ENCODE results near the gene CTNNA3.

DNA sequence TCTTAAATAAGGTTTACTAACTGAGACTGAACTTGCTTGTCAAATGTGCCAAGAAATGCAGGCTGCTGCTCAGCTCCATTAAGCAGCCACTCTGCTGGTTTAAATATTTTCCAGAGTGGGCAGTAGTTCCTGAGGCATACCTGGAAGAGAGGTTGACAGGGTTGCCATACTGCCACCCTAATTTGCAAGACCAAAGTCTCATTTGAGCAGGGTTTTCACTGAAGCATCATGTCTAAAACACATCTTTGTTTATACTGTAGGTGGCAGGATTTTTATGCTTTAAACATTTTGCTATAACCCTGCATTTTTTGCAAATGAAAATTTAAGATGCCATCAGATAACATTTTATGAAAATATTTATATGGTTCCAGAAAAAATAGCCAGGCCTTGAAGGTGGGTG, 1388.2 kb downstream of the CTNNA3 start:
- no peak for TF ChIP-seq OSR2 (tag by site-specific recombination; IDR thresholded peaks at IDR 0.05)
- TF ChIP-seq ZNF768 (tag by site-specific recombination; IDR thresholded peaks at IDR 0.05) = no peak
- no peak for TF ChIP-seq ZNF239 (tag by site-specific recombination; IDR thresholded peaks at IDR 0.05)
- no peak for TF ChIP-seq KLF8 (tag by site-specific recombination; IDR thresholded peaks at IDR 0.05)
- no peak for TF ChIP-seq ZNF639 (tag by site-specific recombination; IDR thresholded peaks at IDR 0.05)
